Stimulated activated CD8-positive, alpha-beta memory T cell treated with anti-CD3 and anti-CD28 coated beads, Interleukin-2, amount 100 ng/mL, for 1 hour (primary cell): ENCODE measurements around the gene MACF1.
"Not testable (repeated sequence)": the region's sequence is repeated elsewhere in the genome, so short reads cannot be mapped to it uniquely, and the experiment has no call there.

Experiments used
- DNase-seq, 2 donors: peaks; one replicate each; pipeline ENCODE4 v3.0.0-alpha.2; 2020; ENCODE audit warnings: low read depth in 2 of 2

The MACF1 gene

DNA sequence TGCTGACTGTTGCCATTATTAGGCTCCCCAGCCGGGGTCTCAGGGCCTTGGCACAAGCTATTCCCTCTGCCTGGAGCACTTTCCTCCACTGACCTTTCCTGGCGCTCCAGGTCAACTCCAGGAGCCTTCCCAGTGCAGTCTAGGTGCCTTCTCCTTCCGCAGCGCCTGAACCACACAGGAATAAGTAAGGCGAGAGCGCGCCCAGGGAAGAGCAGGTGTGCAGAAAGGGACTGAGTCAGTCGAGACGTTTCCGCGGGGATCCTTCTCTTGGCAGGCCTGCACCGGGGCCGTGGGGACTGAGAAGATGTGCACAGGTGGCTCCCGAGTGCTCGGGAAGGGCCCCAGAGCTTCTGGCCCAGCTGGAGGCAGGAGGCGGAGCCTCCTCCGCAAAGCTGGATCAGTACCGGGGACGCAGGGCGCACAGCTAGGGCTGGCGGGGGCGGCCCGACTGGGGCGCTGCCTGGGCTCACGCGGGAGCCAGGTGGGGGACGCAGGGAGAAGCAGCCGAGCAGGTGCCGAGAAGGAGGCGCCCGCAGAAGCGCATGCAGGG is 286.2 kb downstream of the MACF1 start:
- DNase-seq, result no peak

DNA sequence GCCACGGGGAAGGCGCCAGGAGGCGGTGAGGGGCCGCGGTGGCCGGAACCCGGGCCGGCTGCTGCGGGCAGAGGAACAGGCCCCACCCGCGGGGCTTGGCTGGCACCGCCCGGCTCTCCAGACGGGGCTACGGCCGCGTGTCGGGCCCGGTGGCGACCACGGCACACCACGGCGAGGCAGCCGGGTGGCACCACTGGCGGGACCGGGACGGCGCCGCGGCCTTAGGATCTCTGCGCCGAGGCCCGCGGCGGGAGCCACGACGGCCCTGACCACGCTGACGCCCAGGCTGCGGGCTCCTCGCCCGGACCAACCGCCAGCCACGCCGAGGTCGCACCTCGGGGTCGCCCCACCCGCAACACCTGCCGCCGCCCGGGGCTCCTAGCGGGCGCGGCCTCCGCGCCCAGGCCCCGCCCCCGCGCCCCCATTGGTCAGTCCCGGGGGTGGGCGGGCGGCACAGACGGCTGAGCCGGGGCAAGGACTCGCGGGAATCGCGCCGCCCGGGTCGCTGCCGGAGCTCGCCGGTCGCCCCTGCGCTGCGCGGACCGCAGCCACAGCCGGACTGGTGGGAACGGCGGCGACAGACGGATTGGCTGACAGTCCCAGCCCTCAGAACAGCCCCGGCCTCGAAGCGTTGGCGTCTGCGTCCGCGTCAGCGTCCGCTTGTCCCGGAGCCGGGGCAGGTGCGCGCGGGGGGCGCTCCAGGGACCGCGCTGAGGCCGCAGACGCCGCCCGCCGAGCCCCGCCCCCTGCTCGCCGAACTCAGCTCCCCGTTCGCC is 286.8 kb downstream of the MACF1 start, which contains the start of gene BMP8A:
BMP8A (plus strand) TSS at position 491 of the 776 bp plus-strand sequence. CDS start 356 bp downstream, outside the sequence.
- DNase-seq, result peak; percentile 51 to 65

DNA sequence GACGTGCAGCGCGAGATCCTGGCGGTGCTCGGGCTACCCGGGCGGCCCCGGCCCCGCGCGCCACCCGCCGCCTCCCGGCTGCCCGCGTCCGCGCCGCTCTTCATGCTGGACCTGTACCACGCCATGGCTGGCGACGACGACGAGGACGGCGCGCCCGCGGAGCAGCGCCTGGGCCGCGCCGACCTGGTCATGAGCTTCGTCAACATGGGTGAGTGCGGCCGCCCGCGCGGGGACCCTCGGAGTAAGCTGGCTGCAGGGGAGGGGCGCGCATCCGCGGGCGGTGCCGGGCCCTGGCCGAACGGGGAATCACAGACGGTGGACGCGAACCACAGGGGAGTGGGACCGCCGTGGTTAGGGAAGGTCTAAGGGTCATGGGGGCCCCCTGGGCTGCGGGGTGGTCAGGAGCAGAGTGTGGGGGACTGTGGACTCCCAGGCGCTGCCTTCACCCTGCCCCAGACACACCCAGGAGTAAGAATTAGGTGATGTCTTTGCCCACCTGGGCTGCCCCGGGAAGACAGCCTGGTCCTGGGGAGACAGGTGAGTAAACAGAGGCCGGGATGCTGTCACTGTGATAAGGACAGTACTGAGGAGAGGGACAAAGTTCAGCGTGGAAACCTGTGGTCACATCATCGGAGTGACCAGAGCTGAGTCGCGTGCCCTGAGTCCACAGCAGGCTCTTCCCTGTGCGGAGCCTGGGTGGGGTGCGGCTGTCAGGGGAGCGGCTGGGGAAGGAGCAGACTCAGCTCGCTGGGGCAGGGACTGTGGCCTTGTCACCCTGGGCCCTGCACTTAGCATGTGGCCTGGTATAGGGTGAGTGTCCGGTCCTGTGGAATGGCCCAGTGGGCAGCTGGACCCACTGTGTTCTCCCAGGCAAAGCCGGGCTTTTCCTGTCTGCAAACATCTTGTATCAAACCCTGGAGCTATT is 287.9 kb downstream of the MACF1 start:
- DNase-seq, result not testable (repeated sequence)

DNA sequence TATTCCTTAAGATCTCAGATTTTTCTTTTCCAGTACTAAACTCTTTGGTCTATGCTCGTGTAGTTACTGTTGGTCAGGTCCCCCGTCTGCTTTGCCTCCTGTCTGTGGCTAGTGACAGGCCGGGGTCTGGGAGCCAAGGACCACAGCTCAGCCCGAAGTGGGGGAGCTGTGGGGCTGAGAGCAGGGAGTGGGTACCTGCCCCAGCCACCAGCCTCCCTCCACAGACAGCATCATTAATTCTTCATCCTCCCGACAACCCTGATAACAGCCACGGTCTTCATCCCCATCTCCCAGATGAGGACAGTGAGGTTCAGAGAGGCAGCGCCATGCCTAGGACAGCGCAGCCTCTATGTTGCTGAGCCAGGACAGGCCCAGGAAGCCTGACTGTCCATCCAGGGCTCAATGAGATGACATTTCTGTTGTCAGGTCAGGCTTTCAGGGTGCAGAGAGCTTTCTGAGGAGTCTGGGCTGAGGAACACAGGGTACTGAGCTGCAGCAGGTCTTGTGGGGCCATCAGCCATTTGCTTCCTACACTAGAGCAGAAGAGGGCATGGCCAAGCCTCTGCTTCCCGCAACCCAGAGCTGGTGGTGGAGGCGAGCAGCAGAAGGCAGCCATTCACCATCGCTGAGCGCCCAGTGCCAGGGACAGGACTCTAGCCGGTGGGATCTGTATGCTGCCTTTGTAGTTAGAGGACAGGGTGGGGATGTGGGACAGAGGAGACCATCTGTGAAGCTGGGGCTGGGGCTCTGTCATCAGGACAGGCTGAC is 288.7 kb downstream of the MACF1 start:
- DNase-seq, result not testable (repeated sequence)

DNA sequence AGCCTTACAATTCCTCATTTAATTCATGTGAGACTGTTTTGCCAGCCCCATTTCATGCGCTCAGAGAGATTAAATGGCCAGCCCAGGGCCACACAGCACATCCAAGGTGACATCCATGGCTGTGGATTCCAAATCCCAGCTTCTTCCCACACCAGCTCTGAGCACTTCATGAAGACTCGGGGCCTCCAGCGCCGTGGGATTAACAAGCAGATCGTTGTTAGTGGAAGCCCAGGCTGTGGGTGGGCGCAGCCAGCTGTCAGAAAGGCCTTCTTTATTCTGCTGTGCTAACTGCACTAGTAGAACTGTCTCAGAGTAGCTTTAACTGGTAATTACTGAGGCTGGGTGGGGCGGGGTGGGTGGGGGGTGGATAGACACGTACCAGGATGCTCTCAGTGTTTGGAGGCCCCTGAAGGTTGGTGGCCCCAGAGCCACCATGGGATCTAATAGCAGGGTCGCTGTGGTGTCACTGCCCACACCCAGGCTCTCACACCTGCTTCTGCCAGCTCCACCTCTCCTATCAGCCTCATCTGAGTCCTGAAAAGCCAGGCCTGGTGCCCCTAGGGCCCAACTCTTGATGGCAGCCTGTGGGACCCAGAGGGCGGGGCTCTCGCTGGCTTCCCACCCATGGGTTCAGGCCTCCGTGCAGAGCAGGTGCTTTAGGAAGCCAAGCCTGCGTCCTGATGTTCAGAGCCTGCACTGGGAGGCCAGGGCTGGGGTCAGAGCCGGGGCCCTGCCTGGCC is 290.3 kb downstream of the MACF1 start:
- no peak for DNase-seq

DNA sequence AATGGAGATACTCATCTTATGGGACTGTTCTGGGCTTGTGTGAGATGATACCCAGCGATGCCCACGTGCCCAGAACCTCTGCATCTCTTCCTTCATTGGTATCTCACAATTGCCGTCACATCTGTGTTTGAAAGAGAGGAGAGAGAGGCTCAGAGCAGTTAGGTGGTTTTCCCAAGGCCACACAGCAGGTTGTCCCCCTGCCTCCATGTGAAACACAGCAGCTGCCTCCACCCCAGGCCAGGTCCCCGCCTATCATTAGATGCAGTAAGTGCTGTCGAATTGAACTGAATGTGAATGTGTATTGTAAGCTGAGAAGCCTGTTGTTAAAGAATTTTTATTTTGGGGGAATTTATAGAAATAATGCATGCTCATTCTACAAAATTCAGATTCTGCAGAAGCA is 292.0 kb downstream of the MACF1 start:
- DNase-seq, result not testable (repeated sequence)

DNA sequence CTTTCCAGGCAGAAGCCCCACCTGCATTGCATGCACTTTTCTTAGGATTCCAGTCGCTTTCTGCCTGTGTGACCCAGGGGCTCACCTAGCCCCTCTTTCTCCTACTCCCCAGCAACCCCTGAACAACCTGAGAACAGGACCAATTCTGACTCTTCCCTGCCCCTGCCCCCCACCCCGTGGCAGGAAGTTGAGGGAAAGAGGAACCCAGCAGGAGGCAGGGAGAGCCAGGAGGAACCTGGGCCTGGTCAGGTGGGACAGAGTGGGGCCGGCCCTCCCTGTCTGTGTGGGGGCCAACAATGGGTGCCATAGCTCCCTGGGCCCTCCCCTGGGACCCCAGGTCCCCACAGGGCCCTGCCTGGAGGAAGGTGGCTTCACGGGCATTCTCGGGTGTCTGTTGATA is 293.1 kb downstream of the MACF1 start:
- DNase-seq, result no peak

DNA sequence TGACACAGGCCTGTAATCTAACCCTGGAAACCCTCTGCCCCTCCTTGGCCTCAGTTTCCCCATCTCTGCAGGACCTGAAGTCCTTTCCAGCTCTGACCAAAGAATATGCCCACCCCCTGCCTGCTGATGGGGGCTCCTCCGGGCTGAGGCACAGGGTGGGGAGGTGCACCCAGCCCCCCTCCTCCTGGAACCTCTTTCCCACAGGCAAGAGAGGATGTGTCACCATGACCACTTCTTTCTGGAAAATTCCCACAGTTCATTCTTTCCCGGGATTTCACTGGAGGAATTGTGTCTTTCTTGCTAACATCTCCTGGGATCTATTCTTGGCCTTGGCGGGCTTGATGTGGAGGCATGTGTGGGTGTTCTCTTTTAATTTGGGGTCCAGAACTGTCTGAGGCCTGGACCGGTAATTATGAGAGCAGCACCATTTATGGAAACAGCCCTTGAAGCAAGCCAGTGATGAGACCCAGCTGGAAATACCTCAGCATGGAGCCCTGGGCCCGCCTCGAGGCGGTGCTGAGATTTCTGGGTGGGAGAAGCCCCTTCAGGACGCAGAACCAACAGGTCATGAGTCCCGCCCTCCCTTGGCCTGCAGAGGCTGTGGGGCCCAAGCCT is 293.7 kb downstream of the MACF1 start:
- not testable (repeated sequence) for DNase-seq

DNA sequence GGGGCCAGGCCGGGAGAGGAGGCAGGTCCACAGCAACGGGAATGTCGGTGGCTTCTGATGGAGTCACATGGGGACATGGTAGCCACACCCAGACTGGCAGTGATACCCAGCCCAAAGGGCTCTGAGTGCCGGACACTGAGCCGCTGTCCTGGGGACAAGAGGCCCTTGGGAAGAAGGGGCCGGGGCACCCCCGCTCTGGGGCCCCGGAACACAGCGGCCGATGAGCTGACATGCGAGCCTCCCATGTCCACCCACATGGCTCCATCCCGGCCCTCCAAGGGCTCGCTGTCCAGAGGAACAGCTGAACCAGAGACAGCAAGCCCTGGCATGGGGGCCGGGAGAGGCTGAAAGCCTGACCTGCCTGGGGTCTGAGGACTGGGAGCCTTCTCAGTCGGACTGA is 294.3 kb downstream of the MACF1 start:
- DNase-seq, result not testable (repeated sequence)

DNA sequence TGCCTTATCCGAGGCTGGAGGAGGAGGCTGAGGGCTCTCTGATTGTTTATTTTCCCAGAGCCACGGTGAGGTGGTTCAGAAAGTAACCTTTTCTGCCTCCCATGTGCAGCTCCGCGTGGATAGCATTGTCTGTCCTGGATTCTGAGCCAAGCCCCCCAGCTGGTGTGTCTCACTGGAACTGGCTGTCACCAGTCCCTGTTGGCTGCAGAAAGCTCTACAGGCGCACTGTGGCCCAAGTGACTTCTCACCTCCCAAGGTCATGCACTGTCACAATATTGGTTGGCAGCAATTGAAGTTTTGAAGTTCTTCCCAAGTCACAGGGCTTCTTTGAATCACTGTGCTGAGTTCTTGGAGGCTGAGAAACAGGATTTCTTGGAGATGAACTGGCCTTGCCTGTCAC is 295.2 kb downstream of the MACF1 start:
- DNase-seq, result no peak

DNA sequence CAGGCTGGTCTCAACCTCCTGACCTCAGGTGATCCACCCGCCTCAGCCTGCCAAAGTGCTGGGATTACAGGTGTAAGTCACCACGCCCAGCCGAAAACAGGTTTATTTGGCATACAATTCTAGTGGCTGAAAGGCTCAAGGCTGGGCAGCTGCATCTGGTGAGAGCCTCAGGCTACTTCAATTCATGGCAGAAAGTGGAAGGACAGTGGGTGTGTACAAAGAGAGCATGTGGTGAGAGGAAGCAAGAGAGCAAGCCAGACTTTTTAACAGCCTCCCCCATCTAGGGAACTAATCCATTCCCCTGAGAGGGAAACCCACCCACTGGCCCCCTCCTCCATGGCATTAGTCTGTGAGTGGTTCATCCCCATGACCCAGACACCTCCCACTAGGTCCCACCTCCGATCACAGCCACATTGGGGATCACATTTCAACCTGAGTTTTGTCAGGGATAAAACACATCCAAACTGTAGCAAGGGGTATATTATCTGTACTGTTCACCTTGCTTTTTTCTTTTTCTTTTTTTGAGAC is 296.4 kb downstream of the MACF1 start:
- DNase-seq, result no peak

DNA sequence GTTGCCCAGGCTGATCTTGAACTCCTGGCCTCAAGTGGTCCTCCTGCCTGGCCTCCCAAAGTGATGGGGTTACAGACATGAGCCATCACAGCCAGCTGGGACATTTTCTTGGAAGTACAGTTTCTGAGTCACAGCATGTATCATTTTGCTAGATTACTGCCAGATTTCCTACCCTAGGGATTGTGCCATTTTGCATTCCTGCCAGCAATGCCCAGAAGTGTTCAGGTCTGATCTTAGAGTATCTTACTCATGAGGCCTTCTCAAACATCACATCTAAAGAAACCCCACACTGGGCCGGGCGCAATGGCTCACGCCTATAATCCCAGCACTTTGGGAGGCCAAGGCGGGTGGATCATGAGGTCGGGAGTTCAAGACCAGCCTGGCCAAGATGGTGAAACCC is 297.2 kb downstream of the MACF1 start:
- DNase-seq, result no peak

DNA sequence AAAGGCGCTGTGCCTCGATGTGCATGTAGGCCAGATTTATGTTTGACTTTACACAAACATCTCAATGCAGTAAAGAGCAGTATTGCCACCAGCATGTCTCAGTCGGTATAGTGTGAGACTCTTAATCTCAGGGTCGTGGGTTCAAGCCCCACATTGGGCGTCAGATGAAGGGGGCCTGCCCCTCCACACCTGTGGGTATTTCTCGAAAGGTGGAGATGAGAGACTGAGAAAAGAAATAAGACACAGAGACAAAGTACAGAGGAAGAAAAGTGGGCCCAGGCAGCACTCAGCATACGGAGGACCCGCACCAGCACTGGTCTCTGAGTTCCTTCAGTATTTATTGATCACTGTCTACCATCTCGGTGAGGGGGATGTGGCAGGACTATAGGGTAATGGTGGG is 299.9 kb downstream of the MACF1 start:
- DNase-seq, result not testable (repeated sequence)

DNA sequence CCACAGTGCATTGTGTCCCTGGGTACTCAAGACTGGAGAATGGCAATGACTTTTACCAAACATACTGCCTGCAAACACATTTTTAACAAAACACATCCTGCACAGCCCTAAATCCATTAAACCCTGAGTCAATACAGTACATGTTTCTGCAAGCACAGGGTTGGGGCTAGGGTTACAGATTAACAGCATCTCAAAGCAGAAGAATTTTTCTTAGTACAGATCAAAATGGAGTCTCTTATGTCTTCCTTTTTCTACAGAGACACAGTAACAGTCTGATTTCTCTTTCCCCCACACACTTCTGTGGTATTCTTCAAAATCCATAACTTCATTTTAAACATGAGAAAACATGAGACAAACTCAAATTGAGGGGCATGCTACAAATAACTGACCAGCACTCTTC is 300.8 kb downstream of the MACF1 start:
- DNase-seq, result no peak

DNA sequence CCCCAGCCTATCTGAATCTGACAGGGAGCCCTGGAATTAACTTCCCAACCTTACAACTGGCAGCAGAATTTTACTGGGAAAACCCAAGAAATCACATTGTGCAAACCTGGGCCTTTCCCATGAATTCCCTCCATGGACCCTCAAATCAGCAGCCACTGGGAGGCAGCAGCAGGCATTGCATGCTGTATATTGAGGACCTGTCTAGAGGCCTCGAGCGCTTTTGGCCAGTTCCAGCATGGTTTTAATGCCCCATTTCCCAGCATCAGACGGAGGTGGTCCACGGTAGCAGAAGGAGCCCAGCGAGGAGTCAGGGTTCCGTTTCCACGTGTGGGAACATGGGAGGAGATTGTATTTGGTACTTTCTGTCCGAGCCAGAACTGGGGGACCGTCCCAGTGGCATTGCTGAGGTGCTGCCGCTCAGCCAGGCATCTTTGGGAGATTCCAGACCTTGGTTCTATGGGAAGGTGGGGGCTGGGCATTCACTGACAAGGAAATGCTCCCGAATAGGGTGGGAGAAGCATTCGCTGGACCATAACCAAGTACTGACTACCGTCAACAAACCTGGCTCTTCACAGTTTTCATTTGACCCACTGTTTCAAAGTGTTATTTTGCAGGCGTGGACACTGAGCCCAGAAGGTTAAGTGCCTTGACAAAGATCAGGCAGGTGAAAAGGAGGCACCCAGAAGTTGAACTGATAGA is 302.9 kb downstream of the MACF1 start:
- DNase-seq, result no peak

DNA sequence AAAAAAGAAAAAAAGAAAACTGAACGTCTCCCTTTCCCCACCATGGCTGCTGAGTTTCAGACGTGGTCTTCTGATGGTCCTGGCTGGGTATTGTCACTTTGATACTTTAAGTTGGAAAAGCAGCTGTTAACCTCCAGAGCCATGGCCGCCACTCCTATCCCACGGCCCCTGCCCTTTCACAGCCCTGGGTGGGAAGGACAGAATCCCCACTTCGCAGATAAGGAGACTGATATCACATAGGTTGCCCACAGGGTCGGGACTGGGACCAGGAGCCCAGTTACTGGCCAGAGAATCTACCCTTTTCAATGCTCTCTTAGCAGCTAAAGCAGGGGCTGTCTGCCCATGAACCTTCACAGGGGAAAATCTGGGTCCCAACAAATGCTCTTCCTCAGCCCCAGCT is 303.8 kb downstream of the MACF1 start:
- DNase-seq, result no peak

DNA sequence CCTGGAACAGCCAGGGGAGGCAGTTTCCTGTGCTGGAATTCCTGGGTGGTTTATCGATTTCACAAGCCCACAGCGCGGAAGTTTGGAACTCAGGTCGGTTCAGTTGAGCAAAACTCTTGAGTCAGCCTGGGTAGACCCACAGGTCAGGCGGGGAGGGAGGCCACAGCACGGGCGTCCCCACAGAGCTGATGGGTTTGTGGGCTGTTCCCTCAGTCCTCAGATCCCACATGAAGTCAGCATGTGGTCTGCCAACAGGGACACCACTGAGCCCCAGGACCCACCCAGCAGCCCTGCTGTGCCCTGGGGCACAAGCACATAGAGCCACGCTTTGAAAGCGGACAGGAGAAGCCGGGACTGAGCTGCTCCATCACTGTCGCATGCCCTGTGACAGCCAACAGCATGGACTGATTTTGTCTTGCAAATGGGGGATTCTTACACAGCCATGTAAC is 304.4 kb downstream of the MACF1 start:
- no peak for DNase-seq

DNA sequence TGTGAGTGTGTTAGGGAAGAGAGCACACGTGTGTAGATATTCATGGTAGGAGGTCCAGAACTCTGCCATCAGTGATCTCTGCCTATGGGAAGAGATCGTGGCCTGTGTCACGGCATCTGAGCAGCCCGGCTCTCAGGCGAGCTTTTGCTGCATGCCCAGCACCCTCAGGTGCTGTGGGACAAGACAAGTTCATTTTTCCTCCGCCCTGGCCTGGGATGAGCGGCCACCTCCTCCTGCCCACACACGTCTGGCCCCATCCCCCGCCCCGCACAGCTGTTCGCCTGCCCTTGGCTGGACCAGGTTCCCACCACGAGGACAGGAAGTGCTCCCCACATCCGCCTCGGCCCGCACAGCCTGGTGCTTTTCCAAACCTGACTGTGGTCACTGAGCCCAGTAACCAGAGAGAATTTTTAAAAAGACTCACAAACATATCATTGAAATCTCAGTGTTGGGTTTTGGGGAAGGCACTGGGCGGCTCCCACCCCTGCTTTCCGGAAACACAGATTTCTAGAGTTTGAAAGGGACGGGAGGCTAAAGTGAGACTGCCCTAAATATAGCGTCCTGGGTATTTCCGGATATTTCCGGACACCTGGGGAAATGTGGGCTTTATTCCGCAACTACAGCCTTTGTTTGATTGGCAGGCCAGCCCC is 305.0 kb downstream of the MACF1 start:
- no peak for DNase-seq

DNA sequence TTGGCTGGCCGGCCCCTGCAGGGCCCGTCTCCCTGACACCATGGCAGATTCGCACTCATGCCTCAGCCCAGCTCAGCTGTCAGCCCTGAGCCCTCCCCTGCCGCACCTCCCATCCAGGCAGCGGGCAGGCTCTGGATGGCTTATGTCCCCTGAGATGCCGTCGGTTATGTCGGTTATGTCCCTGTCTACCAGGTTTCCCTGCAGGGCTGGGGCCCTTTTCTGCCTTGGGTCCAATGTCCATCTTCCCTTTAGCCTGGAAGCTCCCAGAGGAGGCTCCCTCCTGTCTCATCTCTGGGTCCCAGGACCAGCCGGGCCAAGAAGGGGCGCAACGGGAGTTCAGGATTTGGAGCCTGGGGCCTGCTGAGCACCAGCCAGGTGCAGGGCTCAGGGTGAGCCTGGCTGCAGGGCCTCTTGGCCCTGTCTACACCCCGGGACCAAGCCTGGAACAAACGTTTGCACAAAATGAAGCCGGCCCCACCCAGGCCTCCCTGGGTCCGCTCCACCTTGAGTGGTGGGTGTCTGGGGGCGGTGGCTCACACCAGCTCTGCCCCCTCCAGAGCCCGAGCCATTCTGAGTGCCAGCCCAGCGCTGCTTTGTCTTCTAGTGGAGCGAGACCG is 306.2 kb downstream of the MACF1 start:
- not testable (repeated sequence) for DNase-seq
